ENCODE measurements around the gene SAMD1.

SAMD1 gene

GRCh38 chr19:14136509-14137281 is 46.1 kb upstream of the SAMD1 start, which contains the start of gene ASF1B:
TSS of gene ASF1B (minus strand) at chr19:14136589. CDS start at chr19:14136456, 133 bp downstream.
- Histone ChIP-seq H3K27ac (replicated peaks) (peak within 1 kb of the TSS; percentile 88), H3K4me3 (replicated peaks; ENCODE audit: insufficient read depth, low read length) (peak within 1 kb of the TSS; percentile 89), H3K27me3 (ENCODE audit: insufficient read depth, poor library complexity, severe bottlenecking) (no peaks in the 10 kb centered on the region)
- DNase-seq (ENCODE audit: low read depth in 1 of 2, low spot score in 1 of 2) = peak; percentile 99 to 100
- TF ChIP-seq SPI1 (IDR thresholded peaks at IDR 0.05; ENCODE audit: borderline replicate concordance, low read depth) (peak; percentile 71; the same call in 1 of the 2 replicates), POLR2AphosphoS5 (IDR thresholded peaks at IDR 0.05; ENCODE audit: low read depth) (peak; percentile 92), GABPA (IDR thresholded peaks at IDR 0.05; ENCODE audit: low read depth) (peak; percentile 60)
- TF ChIP-seq, protein P1, sequence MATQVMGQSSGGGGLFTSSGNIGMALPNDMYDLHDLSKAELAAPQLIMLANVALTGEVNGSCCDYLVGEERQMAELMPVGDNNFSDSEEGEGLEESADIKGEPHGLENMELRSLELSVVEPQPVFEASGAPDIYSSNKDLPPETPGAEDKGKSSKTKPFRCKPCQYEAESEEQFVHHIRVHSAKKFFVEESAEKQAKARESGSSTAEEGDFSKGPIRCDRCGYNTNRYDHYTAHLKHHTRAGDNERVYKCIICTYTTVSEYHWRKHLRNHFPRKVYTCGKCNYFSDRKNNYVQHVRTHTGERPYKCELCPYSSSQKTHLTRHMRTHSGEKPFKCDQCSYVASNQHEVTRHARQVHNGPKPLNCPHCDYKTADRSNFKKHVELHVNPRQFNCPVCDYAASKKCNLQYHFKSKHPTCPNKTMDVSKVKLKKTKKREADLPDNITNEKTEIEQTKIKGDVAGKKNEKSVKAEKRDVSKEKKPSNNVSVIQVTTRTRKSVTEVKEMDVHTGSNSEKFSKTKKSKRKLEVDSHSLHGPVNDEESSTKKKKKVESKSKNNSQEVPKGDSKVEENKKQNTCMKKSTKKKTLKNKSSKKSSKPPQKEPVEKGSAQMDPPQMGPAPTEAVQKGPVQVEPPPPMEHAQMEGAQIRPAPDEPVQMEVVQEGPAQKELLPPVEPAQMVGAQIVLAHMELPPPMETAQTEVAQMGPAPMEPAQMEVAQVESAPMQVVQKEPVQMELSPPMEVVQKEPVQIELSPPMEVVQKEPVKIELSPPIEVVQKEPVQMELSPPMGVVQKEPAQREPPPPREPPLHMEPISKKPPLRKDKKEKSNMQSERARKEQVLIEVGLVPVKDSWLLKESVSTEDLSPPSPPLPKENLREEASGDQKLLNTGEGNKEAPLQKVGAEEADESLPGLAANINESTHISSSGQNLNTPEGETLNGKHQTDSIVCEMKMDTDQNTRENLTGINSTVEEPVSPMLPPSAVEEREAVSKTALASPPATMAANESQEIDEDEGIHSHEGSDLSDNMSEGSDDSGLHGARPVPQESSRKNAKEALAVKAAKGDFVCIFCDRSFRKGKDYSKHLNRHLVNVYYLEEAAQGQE (IDR thresholded peaks at IDR 0.05; ENCODE audit: insufficient replicate concordance, low read depth) = no peak
- TF ChIP-seq, protein P2, sequence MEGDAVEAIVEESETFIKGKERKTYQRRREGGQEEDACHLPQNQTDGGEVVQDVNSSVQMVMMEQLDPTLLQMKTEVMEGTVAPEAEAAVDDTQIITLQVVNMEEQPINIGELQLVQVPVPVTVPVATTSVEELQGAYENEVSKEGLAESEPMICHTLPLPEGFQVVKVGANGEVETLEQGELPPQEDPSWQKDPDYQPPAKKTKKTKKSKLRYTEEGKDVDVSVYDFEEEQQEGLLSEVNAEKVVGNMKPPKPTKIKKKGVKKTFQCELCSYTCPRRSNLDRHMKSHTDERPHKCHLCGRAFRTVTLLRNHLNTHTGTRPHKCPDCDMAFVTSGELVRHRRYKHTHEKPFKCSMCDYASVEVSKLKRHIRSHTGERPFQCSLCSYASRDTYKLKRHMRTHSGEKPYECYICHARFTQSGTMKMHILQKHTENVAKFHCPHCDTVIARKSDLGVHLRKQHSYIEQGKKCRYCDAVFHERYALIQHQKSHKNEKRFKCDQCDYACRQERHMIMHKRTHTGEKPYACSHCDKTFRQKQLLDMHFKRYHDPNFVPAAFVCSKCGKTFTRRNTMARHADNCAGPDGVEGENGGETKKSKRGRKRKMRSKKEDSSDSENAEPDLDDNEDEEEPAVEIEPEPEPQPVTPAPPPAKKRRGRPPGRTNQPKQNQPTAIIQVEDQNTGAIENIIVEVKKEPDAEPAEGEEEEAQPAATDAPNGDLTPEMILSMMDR (IDR thresholded peaks at IDR 0.05; ENCODE audit: insufficient read depth, low read length) = peak; percentile 52

DNA sequence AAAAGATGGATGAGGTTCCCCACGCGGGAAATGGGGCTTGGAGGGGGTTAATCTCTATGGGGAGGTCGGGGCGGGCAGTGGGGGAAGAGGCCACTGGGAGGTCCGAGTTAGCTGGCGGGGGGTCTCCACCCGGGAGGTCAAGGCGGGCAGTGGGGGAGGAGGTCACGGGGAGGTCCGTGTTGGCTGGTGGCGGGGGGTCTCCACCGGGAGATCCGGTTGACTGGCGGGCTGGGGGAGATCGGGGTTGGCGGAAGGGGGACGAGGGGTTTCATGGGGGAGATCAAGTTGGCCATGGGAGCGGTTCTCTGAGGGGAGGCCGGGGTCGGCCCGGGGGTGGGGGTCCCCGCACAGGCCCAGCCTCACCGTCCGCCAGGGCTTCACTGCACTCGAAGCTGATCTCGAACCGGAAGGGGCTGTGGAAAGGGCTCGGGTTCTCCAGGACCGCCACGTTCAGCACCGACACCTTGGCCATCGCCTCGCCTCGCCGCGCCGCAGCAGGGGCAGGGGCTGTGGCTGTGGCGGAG is 45.5 kb upstream of the SAMD1 start:
- TF ChIP-seq, protein P2 (IDR thresholded peaks at IDR 0.05; ENCODE audit: insufficient read depth, low read length) = no peak
- 0 out of 2 replicates have a peak, but pooled peaks have one; percentile 26 for TF ChIP-seq GABPA (IDR thresholded peaks at IDR 0.05; ENCODE audit: low read depth)
- TF ChIP-seq, protein P1 (IDR thresholded peaks at IDR 0.05; ENCODE audit: insufficient replicate concordance, low read depth) = no peak
- no peak for TF ChIP-seq POLR2AphosphoS5 (IDR thresholded peaks at IDR 0.05; ENCODE audit: low read depth)
- no peak for TF ChIP-seq SPI1 (IDR thresholded peaks at IDR 0.05; ENCODE audit: borderline replicate concordance, low read depth)
- no peak for DNase-seq (ENCODE audit: low read depth in 1 of 2, low spot score in 1 of 2)
- Histone ChIP-seq H3K27me3 (ENCODE audit: insufficient read depth, poor library complexity, severe bottlenecking) (no peaks in the 10 kb centered on the region), H3K4me3 (replicated peaks; ENCODE audit: insufficient read depth, low read length) (peak overlapping the region; percentile 89), H3K27ac (replicated peaks) (peak overlapping the region; percentile 83)

- H3K27me3 ChIP-seq (ENCODE audit: insufficient read depth, poor library complexity, severe bottlenecking) = no peaks in the 10 kb centered on the region
- H3K4me3 ChIP-seq (replicated peaks; ENCODE audit: insufficient read depth, low read length) = peak overlapping the region; percentile 89
- TF ChIP-seq, protein P2 (IDR thresholded peaks at IDR 0.05; ENCODE audit: insufficient read depth, low read length) = no peak
- TF ChIP-seq GABPA (IDR thresholded peaks at IDR 0.05; ENCODE audit: low read depth) (no peak), POLR2AphosphoS5 (IDR thresholded peaks at IDR 0.05; ENCODE audit: low read depth) (no peak), SPI1 (IDR thresholded peaks at IDR 0.05; ENCODE audit: borderline replicate concordance, low read depth) (no peak)
- TF ChIP-seq, protein P1 (IDR thresholded peaks at IDR 0.05; ENCODE audit: insufficient replicate concordance, low read depth) = no peak
- no peak overlapping the region; the same call in 1 of the 2 replicates for H3K27ac ChIP-seq (replicated peaks)
- no peak for DNase-seq (ENCODE audit: low read depth in 1 of 2, low spot score in 1 of 2)
Observed at GRCh38 chr19:14135355-14135754, 44.8 kb upstream of the SAMD1 start.

Measured in HL-60 (cell line).